Stimulated activated CD8-positive, alpha-beta memory T cell treated with anti-CD3 and anti-CD28 coated beads, Interleukin-4, amount 100 ng/mL, for 48 hours (primary cell): Measurements from ENCODE around the gene IRF3.

ENCODE experiments used
- DNase-seq: peaks from one replicate; pipeline ENCODE4 v3.0.0-alpha.2; 2020

The IRF3 gene

DNA sequence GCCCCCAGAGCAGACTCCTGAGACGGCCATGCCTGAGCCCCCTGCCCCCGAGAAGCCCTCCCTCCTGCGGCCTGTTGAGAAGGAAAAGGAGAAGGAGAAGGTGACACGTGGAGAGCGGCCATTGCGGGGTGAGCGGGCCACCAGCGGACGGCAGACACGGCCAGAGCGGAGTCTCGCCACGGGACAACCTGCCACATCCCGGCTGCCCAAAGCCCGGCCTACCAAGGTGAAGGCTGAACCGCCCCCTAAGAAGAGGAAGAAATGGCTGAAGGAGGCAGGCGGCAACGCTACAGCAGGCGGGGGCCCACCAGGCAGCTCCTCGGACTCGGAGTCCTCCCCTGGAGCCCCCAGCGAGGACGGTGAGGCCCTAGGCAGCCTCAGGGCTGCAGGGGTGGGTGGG is 49.8 kb downstream of the IRF3 start:
- no peak for DNase-seq

DNA sequence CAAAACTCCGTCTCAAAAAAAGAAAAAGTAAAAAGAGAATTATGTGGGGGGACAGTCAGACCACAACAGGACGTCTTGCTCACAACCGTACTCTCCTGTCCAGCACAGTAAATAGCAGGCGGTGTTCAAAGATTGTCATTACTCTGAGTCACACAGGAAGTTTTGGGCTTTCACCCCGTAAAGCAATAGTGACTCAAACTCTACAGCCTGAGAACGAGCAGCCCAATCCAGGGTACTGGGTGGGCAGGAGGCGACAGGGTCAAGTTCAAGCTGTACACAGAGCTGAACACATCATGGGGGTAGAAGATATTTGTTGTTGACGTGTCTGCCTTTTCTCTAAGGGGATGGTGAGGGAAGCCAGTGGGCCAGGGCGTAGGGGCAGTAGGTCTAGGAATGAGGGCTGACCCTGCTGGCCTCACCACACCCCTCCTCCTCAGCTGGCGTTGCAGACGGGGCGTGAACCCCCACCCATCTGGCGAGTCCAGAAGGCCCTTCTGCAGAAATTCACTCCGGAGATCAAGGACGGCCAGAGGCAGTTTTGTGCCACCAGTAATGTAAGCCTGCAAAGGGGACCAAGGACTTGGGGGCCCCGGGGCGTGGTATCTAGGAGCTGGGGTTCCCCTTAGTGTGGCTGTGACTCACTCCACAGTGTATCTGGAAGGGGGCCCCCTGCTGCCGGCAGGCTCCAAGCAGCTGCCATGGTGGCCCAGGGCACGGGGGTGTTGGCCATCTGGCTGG is 51.4 kb downstream of the IRF3 start:
- DNase-seq: peak; percentile 68

DNA sequence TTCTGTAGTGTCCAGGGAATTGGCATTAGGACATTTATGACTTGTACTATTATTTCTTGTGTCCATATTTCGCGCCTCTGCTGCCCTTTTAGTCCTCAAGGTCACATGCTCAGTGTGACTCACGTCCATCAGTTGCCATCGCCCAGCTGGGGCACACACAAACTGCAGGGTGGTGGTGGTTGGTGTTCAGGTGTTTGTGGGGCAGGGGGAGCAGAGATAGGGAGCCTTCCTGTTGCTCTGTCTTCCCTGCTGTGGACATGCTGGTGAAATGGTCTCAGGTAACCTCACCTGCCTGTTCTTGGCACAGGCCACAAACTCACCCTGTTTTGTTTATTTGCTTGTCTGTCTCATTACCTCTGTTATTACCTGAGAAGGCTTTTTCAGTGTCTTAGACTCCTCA is 52.3 kb downstream of the IRF3 start:
- no peak for DNase-seq
